ENCODE data around the gene STOM.

DNA sequence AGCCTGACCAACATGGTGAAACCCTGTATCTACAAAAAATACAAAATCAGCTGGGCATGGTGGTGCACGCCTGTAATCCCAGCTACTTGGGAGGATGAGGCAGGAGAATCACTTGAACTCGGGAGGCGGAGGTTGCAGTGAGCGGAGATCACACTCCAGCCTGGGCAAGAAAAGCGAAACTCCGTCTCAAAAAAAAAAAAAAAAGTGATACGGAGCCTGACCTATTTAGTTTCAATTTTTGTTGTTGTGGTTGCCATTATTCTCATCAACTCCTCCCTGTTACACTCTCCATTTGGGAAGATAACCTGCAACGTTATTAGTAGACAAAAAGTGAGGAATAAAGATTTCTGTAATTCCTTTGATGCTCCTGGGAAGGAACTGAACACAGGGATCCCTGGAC, 1.3 kb downstream of the STOM start:
- TF ChIP-seq CTCF (IDR thresholded peaks at IDR 0.05; ENCODE audit: low read depth, low read length) (no peak), EZH2phosphoT487 (IDR thresholded peaks at IDR 0.05; ENCODE audit: low read depth) (no peak)

All from OCI-LY3 (cell line).